HEK293T (cell line): ENCODE measurements around the gene ANKS1B.

Experiments used
- ARNT ChIP-seq: fragments of 450-650 bp; IDR thresholded peaks from 2 replicates; pipeline ENCODE4 v1.6.1; 2017; ENCODE audit warnings: mild to moderate bottlenecking
- BHLHE40 ChIP-seq: fragments of 450-650 bp; IDR thresholded peaks from 2 replicates; pipeline ENCODE4 v1.6.1; 2016; ENCODE audit warnings: mild to moderate bottlenecking, moderate library complexity, borderline replicate concordance
- FOXK2 ChIP-seq: fragments of 450-650 bp; IDR thresholded peaks from 2 replicates; pipeline ENCODE4 v1.6.1; 2016; ENCODE audit warnings: mild to moderate bottlenecking
- FOXM1 ChIP-seq: fragments of 450-650 bp; IDR thresholded peaks from 2 replicates; pipeline ENCODE4 v1.6.1; 2017; ENCODE audit warnings: mild to moderate bottlenecking, borderline replicate concordance
- TARDBP ChIP-seq: fragments of 450-650 bp; IDR thresholded peaks from 2 replicates; pipeline ENCODE4 v1.6.1; 2016

- no peak for TF ChIP-seq FOXK2
- no peak for TF ChIP-seq FOXM1
- TF ChIP-seq ARNT = no peak
- no peak for TF ChIP-seq BHLHE40
- no peak for TF ChIP-seq TARDBP
Observed at GRCh38 chr12:98817742-98818141, 1167.0 kb downstream of the ANKS1B start.
